NCI-H2107 treated with DMSO at 0.1 percent for 48 hours (cell line): ENCODE data around the gene USP40.

Source experiments
- DNase-seq: peaks from one replicate; lab custom pipeline; 2025; ENCODE audit not compliant: unreplicated experiment; lab: John Stamatoyannopoulos, UW

USP40 gene

GRCh38 chr2:233498126-233498525, 68.5 kb downstream of the USP40 start:
- DNase-seq, result no peak

GRCh38 chr2:233497692-233498091, 68.9 kb downstream of the USP40 start:
- no peak for DNase-seq

- DNase-seq, result no peak
Measured at GRCh38 chr2:233495503-233496496, 70.8 kb downstream of the USP40 start.

- no peak for DNase-seq
Measured at GRCh38 chr2:233492751-233493150, 73.8 kb downstream of the USP40 start.

- DNase-seq, result no peak
Measured at GRCh38 chr2:233492078-233492477, 74.5 kb downstream of the USP40 start.

- DNase-seq, result no peak
Measured at GRCh38 chr2:233491326-233491725, 75.3 kb downstream of the USP40 start.

DNA sequence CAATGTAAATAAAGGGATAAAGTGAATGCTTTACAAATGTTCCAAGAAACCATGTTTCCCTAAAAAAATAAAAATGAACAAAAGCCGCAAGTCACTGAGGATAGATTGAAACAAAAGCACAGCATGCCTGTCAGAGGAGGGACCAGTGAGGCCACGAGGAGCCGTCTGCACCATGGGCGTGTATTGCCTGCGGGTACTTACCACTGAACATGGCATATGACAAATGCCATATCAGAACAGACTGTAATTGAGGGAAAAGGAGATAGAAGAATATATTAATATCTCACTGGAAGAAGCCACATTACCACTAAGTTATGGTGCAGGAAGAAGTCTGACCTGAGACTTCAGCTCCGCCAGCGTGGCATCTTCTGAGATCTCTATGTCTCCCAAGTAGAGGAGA, 75.8 kb downstream of the USP40 start:
- DNase-seq, result no peak

GRCh38 chr2:233489666-233490065, 76.9 kb downstream of the USP40 start:
- no peak for DNase-seq

- DNase-seq, result no peak
Measured at GRCh38 chr2:233489143-233489542, 77.4 kb downstream of the USP40 start.

- no peak for DNase-seq
Measured at GRCh38 chr2:233487748-233488345, 78.7 kb downstream of the USP40 start.

GRCh38 chr2:233486778-233487552, 79.6 kb downstream of the USP40 start:
- no peak for DNase-seq

DNA sequence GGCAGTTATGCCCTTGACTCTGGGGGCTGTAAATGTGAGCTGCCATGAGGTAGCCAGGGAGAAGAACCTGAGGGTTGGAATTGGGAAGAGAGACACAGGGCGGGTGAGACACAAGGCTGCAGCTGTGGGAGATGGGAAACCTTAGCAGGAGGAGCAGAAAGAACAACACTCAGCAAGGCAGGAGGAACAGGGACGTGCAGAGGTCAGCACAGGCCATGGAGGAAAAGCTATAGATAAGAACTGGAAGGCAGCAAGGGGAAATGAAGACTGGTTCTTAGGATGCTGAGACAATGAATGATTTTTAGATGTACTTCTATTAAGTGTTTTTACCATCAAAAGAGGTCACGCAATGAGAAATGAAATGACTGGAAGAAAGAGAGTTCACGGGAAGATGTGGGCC, 80.2 kb downstream of the USP40 start:
- DNase-seq, result no peak

DNA sequence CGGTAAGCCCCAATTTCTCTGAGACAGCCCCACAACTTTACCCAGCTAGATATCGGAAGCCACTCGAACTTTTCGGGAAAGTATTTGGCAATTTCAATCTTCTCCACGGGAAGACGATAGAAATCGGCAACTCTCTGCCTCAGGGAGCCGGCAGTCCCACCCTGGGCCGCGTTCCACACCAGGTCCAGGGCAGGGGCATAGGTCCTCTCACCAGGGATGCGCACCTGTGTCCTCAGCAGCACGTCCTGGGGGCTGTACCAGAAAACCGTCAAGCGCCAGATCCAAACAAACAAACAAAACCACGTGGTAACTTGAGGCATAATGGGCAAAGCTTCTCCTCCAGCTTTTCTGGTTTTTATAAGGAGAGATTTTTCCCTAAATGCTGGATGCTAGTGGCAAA, 80.9 kb downstream of the USP40 start:
- no peak for DNase-seq

DNA sequence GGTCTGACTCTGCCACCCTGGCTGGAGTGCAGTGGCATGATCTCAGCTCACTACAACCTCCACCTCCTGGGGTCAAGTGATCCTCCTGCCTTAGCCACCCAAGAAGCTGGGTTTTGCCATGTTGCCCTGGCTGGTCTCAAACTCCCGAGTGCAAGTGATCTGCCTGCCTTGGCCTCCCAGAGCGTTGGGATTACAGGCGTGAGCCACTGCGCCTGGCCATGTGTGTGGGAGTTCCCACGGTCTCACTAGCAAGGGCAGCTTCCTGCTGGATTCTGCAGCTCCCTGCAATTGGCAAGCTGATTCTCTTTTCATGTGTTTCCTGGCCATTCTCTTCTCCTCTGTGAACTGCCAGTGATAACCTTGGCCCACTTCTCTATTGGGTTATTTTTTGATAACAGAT, 84.0 kb downstream of the USP40 start:
- no peak for DNase-seq

- DNase-seq, result no peak
Measured at GRCh38 chr2:233481368-233482142, 85.0 kb downstream of the USP40 start.

GRCh38 chr2:233480490-233481202, 85.9 kb downstream of the USP40 start:
- DNase-seq, result peak; percentile 21

- no peak for DNase-seq
Measured at GRCh38 chr2:233479616-233480489, 86.7 kb downstream of the USP40 start.

DNA sequence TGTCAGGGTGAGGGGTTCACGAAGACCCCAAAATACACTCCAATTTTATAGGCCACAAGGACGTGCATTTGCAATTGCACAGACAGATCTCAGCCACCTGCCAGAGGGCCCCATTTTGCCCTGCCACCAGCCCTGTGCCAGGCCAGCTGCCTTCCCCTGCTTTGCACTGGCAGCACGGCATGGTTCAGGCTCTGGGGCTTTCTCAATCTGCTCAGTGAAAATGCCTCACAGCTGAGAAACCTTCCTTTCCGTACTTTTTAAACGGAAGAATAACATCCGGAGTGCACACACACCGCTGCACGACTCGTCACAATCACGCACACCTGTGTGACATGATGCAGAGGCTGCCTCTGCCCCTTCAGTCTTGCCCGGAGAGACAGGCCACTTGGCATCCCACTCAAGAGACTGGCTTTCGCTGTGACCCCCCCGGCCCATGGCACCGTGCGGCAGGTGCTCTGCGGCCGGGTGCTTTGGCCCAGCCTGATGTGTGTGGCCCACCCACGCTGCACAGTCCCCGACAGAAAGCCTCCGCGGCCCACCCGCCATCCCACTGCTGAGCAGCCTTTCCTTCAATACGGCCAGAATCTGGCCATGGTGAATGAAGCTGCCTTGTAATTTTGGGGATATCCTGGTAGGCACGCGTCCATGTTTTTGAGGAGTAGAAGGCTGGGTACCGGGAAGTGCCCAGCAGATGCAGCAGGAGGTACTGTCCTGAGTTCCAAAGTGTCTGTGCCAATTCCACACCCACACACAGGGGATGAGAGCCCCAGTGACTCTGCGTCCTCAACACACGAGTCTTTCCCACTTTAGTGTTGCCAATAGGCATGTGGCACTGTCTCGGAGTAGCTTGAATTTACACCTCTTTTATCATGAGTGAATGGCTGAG, 88.8 kb downstream of the USP40 start:
- no peak for DNase-seq
